PC-9 (cell line): ENCODE measurements around the gene ACTN1. TPM values are rescaled to one million over a fixed set of nuclear protein-coding genes. Genes with fewer than 3 reads are reported as not detected.

Source experiments
- BruUV-seq: library from RNA; stranded (reverse); fragments of 400-500 nt; replicated peaks from 2 replicates; lab custom pipeline; 2021; lab: Mats Ljungman, UMichigan
- CTCF ChIA-PET: fragments of 300-600 bp; sonication (Branson Sonifier 250); formaldehyde crosslinking; loops from one replicate; lab custom pipeline; 2022; ENCODE audit warnings: antibody characterized with exemption; lab: Charles Lee
- POLR2A ChIA-PET: fragments of 300-600 bp; sonication (Branson Sonifier 250); formaldehyde crosslinking; loops from one replicate; lab custom pipeline; 2022; ENCODE audit warnings: antibody characterized with exemption; ENCODE audit not compliant: unreplicated experiment; lab: Charles Lee
- DNase-seq, 2 experiments: peaks; one replicate each; pipeline versions ENCODE4 v3.0.0 to v3.0.0-alpha.2; 2015 to 2022; ENCODE audit warnings: mixed read lengths in 1 of 2
- H2AFZ ChIP-seq: fragments of 200-600 bp; sonication (generic); 2 replicates; pipeline ENCODE4 v1.8.1; 2017; ENCODE audit warnings: antibody characterized with exemption
- H3F3A ChIP-seq: fragments of 200-600 bp; sonication (generic); 2 replicates; pipeline ENCODE4 v1.8.1; 2017; ENCODE audit warnings: antibody characterized with exemption, mild to moderate bottlenecking, low read depth; ENCODE audit not compliant: insufficient read depth
- H3K27ac ChIP-seq: fragments of 200-600 bp; sonication (generic); 2 replicates; pipeline ENCODE4 v1.6.1; 2016; ENCODE audit warnings: mixed run types
- H3K27me3 ChIP-seq: fragments of 200-600 bp; sonication (generic); 2 replicates; pipeline ENCODE4 v1.6.1; 2016; ENCODE audit warnings: low read depth, mixed run types; ENCODE audit not compliant: insufficient read depth
- H3K36me3 ChIP-seq: fragments of 200-600 bp; sonication (generic); 2 replicates; pipeline ENCODE4 v1.6.1; 2016; ENCODE audit warnings: low read depth, mixed run types
- H3K4me1 ChIP-seq: fragments of 200-600 bp; sonication (generic); replicated peaks from 2 replicates; pipeline ENCODE4 v1.6.1; 2016; ENCODE audit warnings: mixed run types; ENCODE audit not compliant: insufficient read depth
- H3K4me2 ChIP-seq: fragments of 200-600 bp; sonication (generic); 2 replicates; pipeline ENCODE4 v1.6.1; 2017; ENCODE audit warnings: mixed run types
- H3K4me3 ChIP-seq: fragments of 200-600 bp; sonication (generic); 2 replicates; pipeline ENCODE4 v1.6.1; 2016; ENCODE audit warnings: mixed run types
- H3K79me2 ChIP-seq: fragments of 200-600 bp; sonication (generic); 2 replicates; pipeline ENCODE4 v1.6.1; 2017; ENCODE audit warnings: low read depth, mixed run types
- H3K9me2 ChIP-seq: fragments of 200-600 bp; sonication (generic); 2 replicates; pipeline ENCODE4 v1.8.1; 2017; ENCODE audit warnings: mild to moderate bottlenecking; ENCODE audit not compliant: insufficient read depth
- H3K9me3 ChIP-seq: fragments of 200-600 bp; sonication (generic); 2 replicates; pipeline ENCODE4 v1.8.1; 2016; ENCODE audit warnings: low read depth; ENCODE audit not compliant: insufficient read depth
- H4K20me1 ChIP-seq: fragments of 200-600 bp; sonication (generic); 2 replicates; pipeline ENCODE4 v1.8.1; 2017; ENCODE audit not compliant: insufficient read depth
- CTCF ChIP-seq: fragments of 200-600 bp; sonication (generic); conservative IDR thresholded peaks from 2 replicates; pipeline ENCODE4 v1.6.1; 2017; ENCODE audit warnings: mixed run types, antibody characterized with exemption, mild to moderate bottlenecking, moderate library complexity
- EZH2 ChIP-seq: fragments of 200-600 bp; sonication (generic); IDR thresholded peaks from 2 replicates; pipeline ENCODE4 v1.8.0; 2017; ENCODE audit warnings: antibody characterized with exemption, low read depth
- intact Hi-C: fragments of 100-400 bp; cut with micrococcal nuclease; formaldehyde crosslinking; loops from one replicate; pipeline ENCODE4 v1.10.0; 2022; ENCODE audit not compliant: unreplicated experiment
- total RNA-seq: library from RNA; stranded (reverse); gene quantifications from 2 replicates; pipeline ENCODE4 v1.2.3, GENCODE V29; 2021

ACTN1 gene
- total RNA-seq, 1 experiment from 2014 or later: 314 TPM

- H4K20me1 ChIP-seq: peaks cover 66% of the 10 kb centered on the region
- H3K27ac ChIP-seq: peak overlapping the region; percentile 77
- no peaks in the 10 kb centered on the region for H3K9me2 ChIP-seq
- 0 out of 2 replicates have a peak, but pooled peaks cover 19% of the 10 kb centered on the region for H3K36me3 ChIP-seq
- H2AFZ ChIP-seq: no peak overlapping the region
- TF ChIP-seq EZH2: no peak
- no peak for TF ChIP-seq CTCF
- H3K9me3 ChIP-seq: no peaks in the 10 kb centered on the region
- H3K79me2 ChIP-seq: peaks cover 96% of the 10 kb centered on the region
- no peaks in the 10 kb centered on the region for H3K27me3 ChIP-seq
- peaks cover 45% of the 10 kb centered on the region for H3F3A ChIP-seq
- POLR2A ChIA-PET: interaction anchor here (0.6 kb wide), 1 partner anchor 96 kb away, joined by 5 read pairs; no protein-coding TSS in a partner anchor
- CTCF ChIA-PET: interaction anchor here (1.2 kb wide), 1 partner anchor 13 kb away, joined by 3 read pairs; no protein-coding TSS in a partner anchor
- BruUV-seq: no TSS peak
- intact Hi-C loops: no loop called here
- no peak overlapping the region for H3K4me3 ChIP-seq
- peaks cover 53% of the 10 kb centered on the region for H3K4me1 ChIP-seq
- no peak overlapping the region for H3K4me2 ChIP-seq
- DNase-seq: no peak
Measured at GRCh38 chr14:68953196-68953555, 25.9 kb downstream of the ACTN1 start.

GRCh38 chr14:68952531-68953195 is 26.4 kb downstream of the ACTN1 start:
- no peaks in the 10 kb centered on the region for H3K27me3 ChIP-seq
- peaks cover 53% of the 10 kb centered on the region for H3K4me1 ChIP-seq
- H3K9me2 ChIP-seq: no peaks in the 10 kb centered on the region
- intact Hi-C loops: no loop called here
- BruUV-seq: no TSS peak
- H4K20me1 ChIP-seq: peaks cover 66% of the 10 kb centered on the region
- peaks cover 96% of the 10 kb centered on the region for H3K79me2 ChIP-seq
- H3K27ac ChIP-seq: peak overlapping the region; percentile 77
- H2AFZ ChIP-seq: no peak overlapping the region
- H3K9me3 ChIP-seq: no peaks in the 10 kb centered on the region
- POLR2A ChIA-PET: interaction anchor here (0.6 kb wide), 1 partner anchor 97 kb away, joined by 5 read pairs; no protein-coding TSS in a partner anchor
- TF ChIP-seq CTCF (no peak), EZH2 (no peak)
- 0 out of 2 replicates have a peak, but pooled peaks cover 13% of the 10 kb centered on the region for H3K36me3 ChIP-seq
- no peak for DNase-seq
- peaks cover 45% of the 10 kb centered on the region for H3F3A ChIP-seq
- H3K4me2 ChIP-seq: no peak overlapping the region
- no peak overlapping the region for H3K4me3 ChIP-seq
- CTCF ChIA-PET: interaction anchor here (1.2 kb wide), 1 partner anchor 13 kb away, joined by 3 read pairs; no protein-coding TSS in a partner anchor

DNA sequence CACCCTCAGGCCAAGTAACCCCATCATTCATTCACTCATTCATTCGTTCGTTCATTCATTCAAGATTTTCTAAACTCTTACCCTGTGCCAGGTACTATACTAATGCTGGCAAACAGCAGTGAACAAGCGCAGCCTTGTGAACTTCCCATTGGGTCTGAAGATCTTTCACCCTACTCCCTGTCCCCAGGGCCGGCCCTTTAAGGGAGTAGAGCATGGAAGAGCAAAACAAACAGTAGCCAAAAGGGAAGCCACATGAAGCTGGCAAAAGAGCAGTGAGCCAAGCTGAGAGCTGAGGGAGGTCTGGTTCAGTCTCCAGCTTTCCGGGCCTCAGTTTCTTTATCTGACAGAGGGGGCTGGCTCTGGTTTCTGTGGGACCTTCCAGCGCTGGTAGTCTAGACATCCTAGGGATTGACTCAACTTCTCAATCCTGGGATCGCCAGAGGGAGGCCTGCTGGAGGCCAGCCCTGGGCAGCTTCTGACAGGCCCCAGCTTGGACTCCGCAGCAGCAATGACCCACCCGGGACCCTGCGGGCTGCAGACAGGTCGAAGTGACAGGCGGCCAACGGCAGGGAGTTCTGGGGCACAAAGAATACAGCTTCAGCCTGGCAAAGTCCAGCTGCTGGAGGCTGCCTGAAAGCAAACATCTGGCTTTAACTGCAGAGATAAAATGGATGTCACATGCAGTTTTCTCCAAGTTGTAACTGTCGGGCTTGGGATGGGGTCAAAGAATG is 27.1 kb downstream of the ACTN1 start:
- peak overlapping the region; percentile 34 for H3K4me2 ChIP-seq
- peaks cover 66% of the 10 kb centered on the region for H4K20me1 ChIP-seq
- peak overlapping the region; percentile 77 for H3K27ac ChIP-seq
- TF ChIP-seq EZH2 (no peak), CTCF (no peak)
- CTCF ChIA-PET: interaction anchor here (1.4 kb wide), 1 partner anchor 41 kb away, joined by 9 read pairs; no protein-coding TSS in a partner anchor
- H3K9me2 ChIP-seq: no peaks in the 10 kb centered on the region
- no TSS peak for BruUV-seq
- no peak overlapping the region for H2AFZ ChIP-seq
- intact Hi-C loops: loop anchor here (1.0 kb wide), 3 partner anchors 10 to 27 kb away; partner anchors contain the start of gene ACTN1
- H3K36me3 ChIP-seq: 0 out of 2 replicates have a peak, but pooled peaks cover 12% of the 10 kb centered on the region
- POLR2A ChIA-PET: interaction anchor here (0.5 to 1.0 kb wide), 5 partner anchors 10 to 170 kb away, joined by 3 to 6 read pairs (median 5); no protein-coding TSS in a partner anchor
- peaks cover 53% of the 10 kb centered on the region for H3K4me1 ChIP-seq
- H3K9me3 ChIP-seq: no peaks in the 10 kb centered on the region
- H3K27me3 ChIP-seq: no peaks in the 10 kb centered on the region
- H3K4me3 ChIP-seq: no peak overlapping the region
- peaks cover 96% of the 10 kb centered on the region for H3K79me2 ChIP-seq
- DNase-seq: no peak
- peaks cover 45% of the 10 kb centered on the region for H3F3A ChIP-seq
